Mucosa of descending colon (tissue), 3 donors: ENCODE results near the gene ABCG2. TPM values are rescaled to one million over a fixed set of nuclear protein-coding genes. Genes with fewer than 3 reads are reported as not detected.
A peak's percentile ranks its signal among the peaks of the same experiment; 100 is the strongest.

Experiments used
- ATAC-seq: fragments of 200-7000 bp; cut with Tn5 transposase; one replicate; pipeline ENCODE4 v1.9.1; 2020; ENCODE audit warnings: mild to moderate bottlenecking, moderate library complexity
- DNase-seq, 3 donors: peaks; one replicate each; pipeline ENCODE4 v3.0.0-alpha.2; 2020
- H3K36me3 ChIP-seq: fragments of 200-600 bp; one replicate; pipeline ENCODE4 v1.8.0; 2021; ENCODE audit warnings: low read depth, mild to moderate bottlenecking
- H3K4me1 ChIP-seq: fragments of 200-600 bp; one replicate; pipeline ENCODE4 v1.8.0; 2021; ENCODE audit warnings: low read depth, mild to moderate bottlenecking
- H3K4me3 ChIP-seq: fragments of 200-600 bp; one replicate; pipeline ENCODE4 v1.8.0; 2021; ENCODE audit warnings: mild to moderate bottlenecking
- H3K9me3 ChIP-seq: fragments of 200-600 bp; one replicate; pipeline ENCODE4 v1.8.0; 2021; ENCODE audit warnings: mild to moderate bottlenecking
- intact Hi-C, 2 donors: fragments of 100-400 bp; cut with DNase I in 1 of 2; cut with micrococcal nuclease in 1 of 2; formaldehyde crosslinking; loops; one replicate each; pipeline versions ENCODE4 v1.11.0 to v1.11.1; 2022; cut with DNase I, micrococcal nuclease
- long read RNA-seq, 2 donors: library from polyadenylated mRNA; unstranded; transcript quantifications; one replicate each; pipeline ENCODE4 v2.0.0, GENCODE V29; 2019 to 2021
- total RNA-seq, 3 donors: library from RNA; stranded (reverse); fragmentation: NEBNext Ultra II Directional in 2 of 3; extraction: Animal tissue kit (Norgen Biotek cat#: 25700) in 2 of 3; gene quantifications; one replicate each; pipeline versions ENCODE4 v1.2.1 to v1.2.4, GENCODE V29; 2021 to 2023
- TF ChIP-seq, protein P1 (sequence below): fragments of 200-600 bp; IDR thresholded peaks from one replicate; pipeline ENCODE4 v1.8.0; 2022; ENCODE audit warnings: antibody characterized with exemption, mild to moderate bottlenecking
- donor health status: DM: no; HTN: no; CAD: no; lungs with moderate emphysema.
- donor health status: DM: no; HTN: no; CAD: no.
- donor health status: DM: no; HTN: yes; CAD: no.

Gene ABCG2
- total RNA-seq, result 10 to 100 TPM; 17.7 to 64.4 (median 59.4) TPM
- long read RNA-seq, donor 1, full-length matches to known transcripts, result 20 of 48 reads
- long read RNA-seq, donor 1, partial matches to known transcripts, result 1 of 48 reads
- long read RNA-seq, donor 1, other reads (novel, unspliced or antisense), result 27 of 48 reads
- long read RNA-seq, donor 2, full-length matches to known transcripts, result 36 of 63 reads
- long read RNA-seq, donor 2, partial matches to known transcripts, result 1 of 63 reads
- long read RNA-seq, donor 2, other reads (novel, unspliced or antisense), result 26 of 63 reads

DNA sequence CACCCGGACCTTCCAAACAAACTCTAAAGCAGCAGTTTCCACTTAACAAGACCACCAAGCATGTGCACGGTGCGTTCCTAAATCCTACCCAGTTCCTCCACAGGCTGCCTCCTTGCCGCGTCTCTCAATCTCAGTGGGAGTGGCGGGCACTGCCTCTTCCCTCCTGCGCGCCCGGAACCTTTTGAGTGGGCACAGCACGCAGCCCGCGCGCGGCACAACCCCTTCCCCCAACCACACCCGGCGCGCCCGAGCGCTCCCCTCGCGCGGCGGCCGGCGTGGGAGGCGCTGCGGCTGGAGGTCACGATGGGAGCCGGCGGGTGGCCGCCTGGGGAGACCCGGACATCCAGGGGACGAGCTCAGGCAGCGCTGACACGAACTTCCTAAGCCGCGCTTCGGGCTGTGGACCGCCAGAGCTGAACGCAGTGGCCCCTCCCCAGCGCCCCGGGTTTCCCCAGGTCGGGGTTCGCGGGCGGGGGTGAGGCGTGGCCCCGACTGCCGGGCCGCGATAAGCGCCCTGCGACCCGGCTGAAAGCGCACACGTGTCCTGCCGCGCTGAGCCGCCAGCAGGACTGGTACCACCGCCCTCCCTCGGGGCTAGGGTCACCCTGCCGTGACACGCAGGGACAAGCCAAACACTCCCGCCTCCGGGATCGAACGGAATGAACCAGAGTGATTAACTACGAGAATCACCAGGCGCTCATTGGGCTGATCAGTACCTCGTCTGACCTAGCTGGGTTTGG, at the start of gene ABCG2:
ABCG2 (minus strand) TSS at position 151 of the 740 bp plus-strand sequence. CDS start 18,644 bp downstream, outside the sequence.
- peak; percentile 36 to 66 (median 63) for DNase-seq
- no peaks in the 10 kb centered on the region for H3K9me3 ChIP-seq
- peak within 1 kb of the TSS; percentile 25 for H3K4me3 ChIP-seq
- H3K4me1 ChIP-seq, result peaks cover 6% of the 10 kb centered on the region
- no peaks in the 10 kb centered on the region for H3K36me3 ChIP-seq
- intact Hi-C loops, result no loop called here
- peak; percentile 79 for ATAC-seq
- TF ChIP-seq, protein P1, sequence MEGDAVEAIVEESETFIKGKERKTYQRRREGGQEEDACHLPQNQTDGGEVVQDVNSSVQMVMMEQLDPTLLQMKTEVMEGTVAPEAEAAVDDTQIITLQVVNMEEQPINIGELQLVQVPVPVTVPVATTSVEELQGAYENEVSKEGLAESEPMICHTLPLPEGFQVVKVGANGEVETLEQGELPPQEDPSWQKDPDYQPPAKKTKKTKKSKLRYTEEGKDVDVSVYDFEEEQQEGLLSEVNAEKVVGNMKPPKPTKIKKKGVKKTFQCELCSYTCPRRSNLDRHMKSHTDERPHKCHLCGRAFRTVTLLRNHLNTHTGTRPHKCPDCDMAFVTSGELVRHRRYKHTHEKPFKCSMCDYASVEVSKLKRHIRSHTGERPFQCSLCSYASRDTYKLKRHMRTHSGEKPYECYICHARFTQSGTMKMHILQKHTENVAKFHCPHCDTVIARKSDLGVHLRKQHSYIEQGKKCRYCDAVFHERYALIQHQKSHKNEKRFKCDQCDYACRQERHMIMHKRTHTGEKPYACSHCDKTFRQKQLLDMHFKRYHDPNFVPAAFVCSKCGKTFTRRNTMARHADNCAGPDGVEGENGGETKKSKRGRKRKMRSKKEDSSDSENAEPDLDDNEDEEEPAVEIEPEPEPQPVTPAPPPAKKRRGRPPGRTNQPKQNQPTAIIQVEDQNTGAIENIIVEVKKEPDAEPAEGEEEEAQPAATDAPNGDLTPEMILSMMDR, result no peak

DNA sequence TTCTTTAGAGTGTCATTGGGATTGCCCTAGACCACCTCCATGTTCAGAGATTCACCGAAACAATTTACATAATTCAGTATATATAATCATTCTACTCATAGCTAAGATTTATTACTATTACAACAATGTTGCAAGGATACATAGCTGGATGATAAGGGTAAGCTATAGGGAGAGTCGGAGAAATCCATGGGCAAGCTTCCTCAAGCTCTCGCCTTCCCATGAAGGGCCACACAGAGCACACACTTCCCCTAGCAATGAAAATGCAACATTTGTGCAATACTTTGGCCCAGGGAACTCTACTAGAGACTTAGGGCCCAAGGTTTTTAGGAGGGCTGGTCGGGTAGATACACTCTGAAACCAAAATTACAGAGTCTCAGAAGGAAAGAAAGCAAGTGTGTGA, 49.7 kb upstream of the ABCG2 start:
- ATAC-seq (no peak), DNase-seq (no peak)
- no peaks in the 10 kb centered on the region for H3K9me3 ChIP-seq
- H3K4me3 ChIP-seq, result no peak overlapping the region
- H3K36me3 ChIP-seq, result no peaks in the 10 kb centered on the region
- no peaks in the 10 kb centered on the region for H3K4me1 ChIP-seq
- TF ChIP-seq, protein P1, result no peak
- intact Hi-C loops, result no loop called here

DNA sequence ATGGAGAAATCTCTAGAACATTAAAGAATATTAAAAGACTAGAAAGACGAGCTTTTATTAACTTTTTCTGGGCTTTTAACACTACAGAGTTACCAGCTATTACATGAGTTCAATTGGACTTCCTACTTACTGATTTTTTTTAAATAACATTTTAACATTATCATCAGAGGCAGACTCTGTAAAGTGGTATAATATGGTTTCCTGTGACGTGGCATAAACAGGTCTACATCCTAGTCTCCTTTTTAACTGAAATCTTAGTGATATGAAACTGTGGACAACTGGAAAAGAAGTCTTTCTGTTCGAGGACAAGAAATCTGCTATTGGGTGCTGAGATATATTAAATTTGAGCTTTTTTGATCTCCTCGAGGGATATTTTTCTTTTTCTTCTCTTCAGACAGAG, 48.7 kb upstream of the ABCG2 start:
- DNase-seq, result no peak
- Histone ChIP-seq H3K4me1 (no peaks in the 10 kb centered on the region), H3K4me3 (no peak overlapping the region), H3K36me3 (no peaks in the 10 kb centered on the region), H3K9me3 (no peaks in the 10 kb centered on the region)
- intact Hi-C loops, result no loop called here
- ATAC-seq, result no peak
- TF ChIP-seq, protein P1, result no peak

DNA sequence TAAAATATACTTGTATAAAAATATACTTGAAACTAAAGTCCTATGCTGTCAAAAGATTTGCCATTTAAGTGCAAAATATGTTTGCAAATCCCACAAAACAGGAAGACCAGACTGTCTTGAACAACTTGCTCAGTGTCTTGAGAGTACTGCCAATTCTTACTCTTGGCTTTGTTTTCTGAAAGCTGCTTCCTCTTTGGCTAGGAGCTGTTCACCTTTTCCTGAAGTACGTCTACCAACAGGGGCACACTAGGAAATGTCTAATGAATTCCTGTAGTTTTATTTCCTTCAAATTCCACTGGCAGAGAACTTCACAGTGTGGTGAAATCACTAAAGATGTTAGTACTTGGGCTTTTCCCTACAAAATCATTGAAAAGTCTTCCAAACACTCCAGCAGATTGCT, 46.4 kb upstream of the ABCG2 start:
- intact Hi-C loops, result no loop called here
- Histone ChIP-seq H3K4me1 (no peaks in the 10 kb centered on the region), H3K9me3 (no peaks in the 10 kb centered on the region), H3K4me3 (no peak overlapping the region), H3K36me3 (no peaks in the 10 kb centered on the region)
- ATAC-seq, result peak; percentile 43
- DNase-seq, result no peak
- TF ChIP-seq, protein P1, result no peak

DNA sequence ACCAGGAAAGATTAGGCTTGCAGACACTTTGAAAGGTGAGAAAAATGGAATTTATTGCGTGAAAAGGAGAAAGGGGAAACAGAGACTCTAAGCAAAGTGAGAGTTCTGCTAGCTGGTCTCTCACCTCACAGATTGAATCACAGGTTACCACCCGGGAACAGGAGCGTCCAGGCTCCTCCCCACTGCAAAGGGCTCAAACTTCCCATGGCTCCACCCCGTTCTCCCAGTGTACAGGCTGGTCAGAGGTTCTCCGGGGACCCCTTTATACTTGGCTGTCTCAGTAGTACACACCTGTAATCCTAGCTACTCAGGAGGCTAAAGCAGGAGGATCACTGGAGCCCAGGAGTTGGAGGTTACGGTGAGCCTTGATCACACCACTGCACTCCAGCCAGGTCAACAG, 44.0 kb upstream of the ABCG2 start:
- Histone ChIP-seq H3K9me3 (no peaks in the 10 kb centered on the region), H3K36me3 (no peaks in the 10 kb centered on the region), H3K4me3 (no peak overlapping the region), H3K4me1 (no peaks in the 10 kb centered on the region)
- TF ChIP-seq, protein P1, result no peak
- DNase-seq, result no peak
- intact Hi-C loops, result no loop called here
- no peak for ATAC-seq
